ENCODE results near the gene GNRHR.
"Not testable (repeated sequence)": the region's sequence is repeated elsewhere in the genome, so short reads cannot be mapped to it uniquely, and the experiment has no call there.

Gene GNRHR

GRCh38 chr4:67754288-67754687 is at the start of gene GNRHR:
GNRHR (minus strand) TSS chr4:67754388; CDS start chr4:67754335, 53 bp downstream.
- no peak for DNase-seq (ENCODE audit: low spot score)

- no peak for DNase-seq (ENCODE audit: low spot score)
Measured at GRCh38 chr4:67796810-67797209, 42.6 kb upstream of the GNRHR start.

- no peak for DNase-seq (ENCODE audit: low spot score)
Measured at GRCh38 chr4:67790721-67791120, 36.5 kb upstream of the GNRHR start.

GRCh38 chr4:67787311-67787710 is 33.1 kb upstream of the GNRHR start:
- no peak for DNase-seq (ENCODE audit: low spot score)

GRCh38 chr4:67785528-67785927 is 31.3 kb upstream of the GNRHR start:
- DNase-seq (ENCODE audit: low spot score), result no peak

- DNase-seq (ENCODE audit: low spot score), result no peak
Measured at GRCh38 chr4:67779631-67780030, 25.4 kb upstream of the GNRHR start.

GRCh38 chr4:67776746-67777145 is 22.6 kb upstream of the GNRHR start:
- DNase-seq (ENCODE audit: low spot score), result no peak

GRCh38 chr4:67770422-67770821 is 16.2 kb upstream of the GNRHR start:
- DNase-seq (ENCODE audit: low spot score), result no peak

- DNase-seq (ENCODE audit: low spot score), result no peak
Measured at GRCh38 chr4:67765928-67766327, 11.7 kb upstream of the GNRHR start.

- DNase-seq (ENCODE audit: low spot score), result no peak
Measured at GRCh38 chr4:67765401-67765800, 11.2 kb upstream of the GNRHR start.

- DNase-seq (ENCODE audit: low spot score), result no peak
Measured at GRCh38 chr4:67764183-67764582, 10.0 kb upstream of the GNRHR start.

GRCh38 chr4:67762086-67762485 is 7.9 kb upstream of the GNRHR start:
- DNase-seq (ENCODE audit: low spot score), result no peak

- DNase-seq (ENCODE audit: low spot score), result not testable (repeated sequence)
Measured at GRCh38 chr4:67756991-67757390, 2.8 kb upstream of the GNRHR start.

- no peak for DNase-seq (ENCODE audit: low spot score)
Measured at GRCh38 chr4:67755974-67756373, 1.8 kb upstream of the GNRHR start.

GRCh38 chr4:67751260-67751659 is 2.9 kb downstream of the GNRHR start:
- DNase-seq (ENCODE audit: low spot score), result no peak

GRCh38 chr4:67750691-67751090 is 3.5 kb downstream of the GNRHR start:
- no peak for DNase-seq (ENCODE audit: low spot score)

GRCh38 chr4:67749286-67749685 is 4.9 kb downstream of the GNRHR start:
- DNase-seq (ENCODE audit: low spot score), result no peak

- no peak for DNase-seq (ENCODE audit: low spot score)
Measured at GRCh38 chr4:67746797-67747495, 7.2 kb downstream of the GNRHR start.

GRCh38 chr4:67744561-67745283 is 9.5 kb downstream of the GNRHR start:
- no peak for DNase-seq (ENCODE audit: low spot score)

- no peak for DNase-seq (ENCODE audit: low spot score)
Measured at GRCh38 chr4:67743194-67743593, 11.0 kb downstream of the GNRHR start.

- DNase-seq (ENCODE audit: low spot score), result no peak
Measured at GRCh38 chr4:67736262-67736661, 17.9 kb downstream of the GNRHR start.

- DNase-seq (ENCODE audit: low spot score), result no peak
Measured at GRCh38 chr4:67735325-67735724, 18.9 kb downstream of the GNRHR start.

- DNase-seq (ENCODE audit: low spot score), result not testable (repeated sequence)
Measured at GRCh38 chr4:67730511-67730910, 23.7 kb downstream of the GNRHR start.

All from HuH-7.5 (cell line).